GM19468 (cell line): ENCODE measurements around the gene SGMS1.

Experiments used
- ATAC-seq: cut with Tn5 transposase; IDR thresholded peaks from one replicate; pipeline ENCODE4 v1.9.1; 2021; ENCODE audit warnings: mild to moderate bottlenecking, moderate library complexity, moderate number of reproducible peaks; ENCODE audit not compliant: unreplicated experiment; ENCODE audit errors: extremely low read depth

SGMS1 gene

GRCh38 chr10:50636618-50637579 is 13.1 kb upstream of the SGMS1 start:
- ATAC-seq = peak; percentile 85

GRCh38 chr10:50635286-50635685 is 11.5 kb upstream of the SGMS1 start:
- no peak for ATAC-seq

- ATAC-seq = no peak
Observed at GRCh38 chr10:50634479-50634878, 10.7 kb upstream of the SGMS1 start.

GRCh38 chr10:50631052-50631451 is 7.3 kb upstream of the SGMS1 start:
- ATAC-seq = no peak

- ATAC-seq = no peak
Observed at GRCh38 chr10:50629495-50630122, 5.9 kb upstream of the SGMS1 start.

- ATAC-seq = no peak
Observed at GRCh38 chr10:50627896-50628295, 4.1 kb upstream of the SGMS1 start.

- no peak for ATAC-seq
Observed at GRCh38 chr10:50627443-50627842, 3.7 kb upstream of the SGMS1 start.

- no peak for ATAC-seq
Observed at GRCh38 chr10:50625649-50626132, 1.9 kb upstream of the SGMS1 start.

- ATAC-seq = peak; percentile 35
Observed at GRCh38 chr10:50624866-50625501, 1.2 kb upstream of the SGMS1 start.

- peak; percentile 35 for ATAC-seq
Observed at GRCh38 chr10:50624413-50624865, 683 bp upstream of the SGMS1 start.

- ATAC-seq = peak; percentile 1
Observed at GRCh38 chr10:50622706-50623662, 772 bp downstream of the SGMS1 start.

- peak; percentile 7 for ATAC-seq
Observed at GRCh38 chr10:50621968-50622705, 1.6 kb downstream of the SGMS1 start.

GRCh38 chr10:50620899-50621298 is 2.9 kb downstream of the SGMS1 start:
- ATAC-seq = no peak

- ATAC-seq = no peak
Observed at GRCh38 chr10:50619882-50620281, 3.9 kb downstream of the SGMS1 start.

GRCh38 chr10:50619166-50619565 is 4.6 kb downstream of the SGMS1 start:
- no peak for ATAC-seq

- no peak for ATAC-seq
Observed at GRCh38 chr10:50618624-50619023, 5.1 kb downstream of the SGMS1 start.

- no peak for ATAC-seq
Observed at GRCh38 chr10:50615658-50616057, 8.1 kb downstream of the SGMS1 start.

GRCh38 chr10:50614444-50615137 is 9.2 kb downstream of the SGMS1 start:
- no peak for ATAC-seq
